Measurements from ENCODE around the gene CDCA7L. TPM values are rescaled to one million over a fixed set of nuclear protein-coding genes. Genes with fewer than 3 reads are reported as not detected.

The CDCA7L gene
- total RNA-seq, 1 donor from 2014 or later: 6.1 TPM

GRCh38 chr7:21851559-21851967 is 94.1 kb downstream of the CDCA7L start:
- no peak for DNase-seq
- Mint-ChIP-seq H3K27ac (ENCODE audit: unreplicated experiment) (no peak overlapping the region), H3K36me3 (ENCODE audit: unreplicated experiment) (no peaks in the 10 kb centered on the region), H3K9me3 (ENCODE audit: unreplicated experiment) (peaks cover 2% of the 10 kb centered on the region), H3K4me1 (ENCODE audit: low read depth, unreplicated experiment) (no peaks in the 10 kb centered on the region), H3K27me3 (ENCODE audit: unreplicated experiment) (no peaks in the 10 kb centered on the region), H3K4me3 (ENCODE audit: unreplicated experiment) (no peak overlapping the region)
- no peak for TF ChIP-seq CTCF (IDR thresholded peaks at IDR 0.05; ENCODE audit: partially characterized antibody, unreplicated experiment)

Data from glutamatergic neuron (in vitro differentiated cells).